Muscle layer of duodenum (tissue), 2 donors: Measurements from ENCODE around the gene NATD1.

Experiments
- H3K27ac ChIP-seq: one replicate; pipeline ENCODE4 v1.7.0; 2013; ENCODE audit warnings: mild to moderate bottlenecking, low read length
- H3K27me3 ChIP-seq: one replicate; pipeline ENCODE4 v1.7.0; 2013; ENCODE audit warnings: low read depth, mild to moderate bottlenecking, control low read depth, low read length
- H3K36me3 ChIP-seq, 2 donors: one replicate each; pipeline ENCODE4 v1.7.0; 2013; ENCODE audit warnings: low read length in 2 of 2, control low read depth in 1 of 2, mild to moderate bottlenecking in 1 of 2; ENCODE audit not compliant: insufficient read depth in 2 of 2, control insufficient read depth in 1 of 2
- H3K4me1 ChIP-seq, 2 donors: one replicate each; pipeline ENCODE4 v1.7.0; 2013; ENCODE audit warnings: low read length in 2 of 2, mild to moderate bottlenecking in 2 of 2, control low read depth in 1 of 2, moderate library complexity in 1 of 2; ENCODE audit not compliant: insufficient read depth in 2 of 2, control insufficient read depth in 1 of 2
- H3K4me3 ChIP-seq, 2 donors: one replicate each; pipeline ENCODE4 v1.7.0; 2013; ENCODE audit warnings: low read length in 2 of 2, low read depth in 1 of 2, mild to moderate bottlenecking in 1 of 2
- H3K9me3 ChIP-seq, 2 donors: one replicate each; pipeline ENCODE4 v1.7.0; 2013; ENCODE audit warnings: low read length in 2 of 2, control low read depth in 1 of 2, mild to moderate bottlenecking in 1 of 2; ENCODE audit not compliant: control insufficient read depth in 1 of 2
- donor health status: healthy.

NATD1 gene

GRCh38 chr17:21280081-21280518 is 26.9 kb upstream of the NATD1 start:
- Histone ChIP-seq H3K4me1 (peaks cover 0 to 13% of the 10 kb centered on the region in 2 donors), H3K27me3 (no peaks in the 10 kb centered on the region), H3K36me3 (no peaks in the 10 kb centered on the region), H3K27ac (no peak overlapping the region), H3K9me3 (no peaks in the 10 kb centered on the region), H3K4me3 (no peak overlapping the region)

GRCh38 chr17:21279582-21279981 is 26.4 kb upstream of the NATD1 start:
- no peak overlapping the region for H3K4me3 ChIP-seq
- H3K4me1 ChIP-seq, result peaks cover 0 to 16% of the 10 kb centered on the region in 2 donors
- H3K36me3 ChIP-seq, result no peaks in the 10 kb centered on the region
- H3K9me3 ChIP-seq, result no peaks in the 10 kb centered on the region
- H3K27me3 ChIP-seq, result no peaks in the 10 kb centered on the region
- no peak overlapping the region for H3K27ac ChIP-seq

- no peak overlapping the region for H3K27ac ChIP-seq
- H3K4me3 ChIP-seq, result no peak overlapping the region
- peaks cover 0 to 16% of the 10 kb centered on the region in 2 donors for H3K4me1 ChIP-seq
- no peaks in the 10 kb centered on the region for H3K27me3 ChIP-seq
- no peaks in the 10 kb centered on the region for H3K36me3 ChIP-seq
- H3K9me3 ChIP-seq, result no peaks in the 10 kb centered on the region
Measured at GRCh38 chr17:21279198-21279535, 26.0 kb upstream of the NATD1 start.

- no peak overlapping the region for H3K4me3 ChIP-seq
- no peak overlapping the region for H3K27ac ChIP-seq
- H3K36me3 ChIP-seq, result no peaks in the 10 kb centered on the region
- H3K27me3 ChIP-seq, result no peaks in the 10 kb centered on the region
- H3K9me3 ChIP-seq, result no peaks in the 10 kb centered on the region
- peaks cover 0 to 16% of the 10 kb centered on the region in 2 donors for H3K4me1 ChIP-seq
Measured at GRCh38 chr17:21278450-21279197, 25.4 kb upstream of the NATD1 start.

- Histone ChIP-seq H3K27me3 (no peaks in the 10 kb centered on the region), H3K4me3 (no peak overlapping the region), H3K9me3 (no peaks in the 10 kb centered on the region), H3K4me1 (peaks cover 0 to 16% of the 10 kb centered on the region in 2 donors), H3K27ac (no peak overlapping the region), H3K36me3 (no peaks in the 10 kb centered on the region)
Measured at GRCh38 chr17:21277332-21277731, 24.1 kb upstream of the NATD1 start.

GRCh38 chr17:21276264-21276588 is 23.0 kb upstream of the NATD1 start:
- no peaks in the 10 kb centered on the region for H3K9me3 ChIP-seq

GRCh38 chr17:21275579-21276263 is 22.5 kb upstream of the NATD1 start:
- Histone ChIP-seq H3K9me3 (no peaks in the 10 kb centered on the region), H3K4me1 (peaks cover 0 to 16% of the 10 kb centered on the region in 2 donors), H3K36me3 (no peaks in the 10 kb centered on the region), H3K27ac (no peak overlapping the region), H3K27me3 (no peaks in the 10 kb centered on the region), H3K4me3 (peak overlapping the region; percentile 65 to 88)

More at GRCh38 chr17:21276264-21276588, 23.0 kb upstream of the NATD1 start:
- H3K27ac ChIP-seq, result no peak overlapping the region
- H3K4me1 ChIP-seq, result peaks cover 0 to 16% of the 10 kb centered on the region in 2 donors
- no peaks in the 10 kb centered on the region for H3K36me3 ChIP-seq
- H3K4me3 ChIP-seq, result peak overlapping the region; percentile 65 to 88
- H3K27me3 ChIP-seq, result no peaks in the 10 kb centered on the region

GRCh38 chr17:21275047-21275578 is 21.9 kb upstream of the NATD1 start:
- Histone ChIP-seq H3K4me1 (peaks cover 0 to 16% of the 10 kb centered on the region in 2 donors), H3K4me3 (peak overlapping the region; percentile 65 to 88), H3K27me3 (no peaks in the 10 kb centered on the region), H3K36me3 (no peaks in the 10 kb centered on the region), H3K27ac (no peak overlapping the region), H3K9me3 (no peaks in the 10 kb centered on the region)

- H3K9me3 ChIP-seq, result no peaks in the 10 kb centered on the region
- H3K36me3 ChIP-seq, result no peaks in the 10 kb centered on the region
- no peaks in the 10 kb centered on the region for H3K27me3 ChIP-seq
- peaks cover 0 to 16% of the 10 kb centered on the region in 2 donors for H3K4me1 ChIP-seq
- H3K27ac ChIP-seq, result no peak overlapping the region
- H3K4me3 ChIP-seq, result no peak overlapping the region
Measured at GRCh38 chr17:21272881-21273792, 19.9 kb upstream of the NATD1 start.

- H3K27me3 ChIP-seq, result no peaks in the 10 kb centered on the region
- H3K27ac ChIP-seq, result no peak overlapping the region
- H3K4me3 ChIP-seq, result no peak overlapping the region
Measured at GRCh38 chr17:21272250-21272649, 19.0 kb upstream of the NATD1 start.

More at GRCh38 chr17:21272250-21272649, 19.0 kb upstream of the NATD1 start:
- H3K36me3 ChIP-seq, result no peaks in the 10 kb centered on the region
- H3K4me1 ChIP-seq, result peaks cover 0 to 16% of the 10 kb centered on the region in 2 donors
- H3K9me3 ChIP-seq, result no peaks in the 10 kb centered on the region
